ENCODE data around the gene NQO2.

GRCh38 chr6:2958776-2959175 lies 40.9 kb upstream of the NQO2 start:
- no peak for TF ChIP-seq EZH2 (IDR thresholded peaks at IDR 0.05; ENCODE audit: borderline replicate concordance, insufficient read depth, low read length, poor library complexity, severe bottlenecking)
- TF ChIP-seq CTCF (IDR thresholded peaks at IDR 0.05; ENCODE audit: poor library complexity, severe bottlenecking): no peak
- TF ChIP-seq POLR2AphosphoS5 (IDR thresholded peaks at IDR 0.05): no peak
- no peak for TF ChIP-seq EP300 (conservative IDR thresholded peaks at IDR 0.05; ENCODE audit: poor library complexity, severe bottlenecking)
- no peak for TF ChIP-seq RAD21 (conservative IDR thresholded peaks at IDR 0.05)

Measured in neural cell (in vitro differentiated cells).